GM18861 (cell line): ENCODE data around the gene GTF2A1L.
"Not testable (repeated sequence)": the region's sequence is repeated elsewhere in the genome, so short reads cannot be mapped to it uniquely, and the experiment has no call there.

Experiments
- ATAC-seq: cut with Tn5 transposase; IDR thresholded peaks from one replicate; pipeline ENCODE4 v1.9.1; 2021; ENCODE audit not compliant: unreplicated experiment

The GTF2A1L gene

GRCh38 chr2:48695991-48696390, 78.3 kb downstream of the GTF2A1L start:
- ATAC-seq = no peak

DNA sequence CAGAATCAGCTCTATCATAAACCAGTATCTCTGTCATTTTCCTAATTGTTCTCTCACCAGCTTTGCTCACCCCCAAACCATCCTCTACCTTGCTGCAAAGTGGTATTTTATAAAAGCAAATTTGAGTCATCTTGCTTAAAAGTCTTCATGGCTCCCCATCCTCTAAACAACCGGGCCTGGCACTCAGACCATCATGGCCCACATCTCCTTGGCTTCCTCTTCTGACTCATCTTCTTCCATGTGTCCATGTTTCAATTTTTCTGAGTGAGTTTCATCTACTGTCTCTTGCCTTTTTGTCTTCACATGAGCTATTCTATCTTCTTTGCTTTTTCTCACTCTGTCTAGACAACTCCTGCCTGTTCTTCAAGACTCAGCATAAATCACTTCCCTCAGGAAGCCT, 79.2 kb downstream of the GTF2A1L start:
- ATAC-seq = no peak

DNA sequence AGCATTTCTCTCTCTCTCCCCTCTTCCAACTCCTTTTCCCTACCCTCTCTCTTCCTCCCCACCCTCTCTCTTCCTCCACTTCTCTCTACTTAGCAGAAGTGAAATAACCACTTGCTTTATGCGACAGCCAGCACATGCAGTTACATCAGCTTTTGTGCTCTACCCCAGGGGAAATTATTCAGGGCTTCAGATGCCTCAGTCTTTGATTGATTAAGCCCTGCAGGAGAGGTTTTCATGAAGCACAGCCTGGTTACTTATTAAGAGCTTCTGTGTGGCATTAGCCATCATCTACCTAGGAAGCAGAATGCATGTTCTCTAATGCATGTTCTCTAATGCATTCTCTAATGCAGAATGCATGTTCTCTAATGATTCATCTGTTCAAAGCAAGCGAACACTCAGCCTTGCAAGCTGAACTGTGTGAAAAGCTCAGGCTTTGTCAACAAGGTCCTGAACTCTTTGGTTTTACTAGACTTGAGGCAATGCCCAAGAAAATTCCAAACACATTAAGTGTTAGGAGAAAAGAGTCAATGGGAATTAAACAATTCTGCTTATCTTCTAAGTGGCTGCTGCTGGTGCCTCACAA, 81.8 kb downstream of the GTF2A1L start:
- ATAC-seq = no peak

GRCh38 chr2:48703621-48704020, 86.0 kb downstream of the GTF2A1L start:
- not testable (repeated sequence) for ATAC-seq

DNA sequence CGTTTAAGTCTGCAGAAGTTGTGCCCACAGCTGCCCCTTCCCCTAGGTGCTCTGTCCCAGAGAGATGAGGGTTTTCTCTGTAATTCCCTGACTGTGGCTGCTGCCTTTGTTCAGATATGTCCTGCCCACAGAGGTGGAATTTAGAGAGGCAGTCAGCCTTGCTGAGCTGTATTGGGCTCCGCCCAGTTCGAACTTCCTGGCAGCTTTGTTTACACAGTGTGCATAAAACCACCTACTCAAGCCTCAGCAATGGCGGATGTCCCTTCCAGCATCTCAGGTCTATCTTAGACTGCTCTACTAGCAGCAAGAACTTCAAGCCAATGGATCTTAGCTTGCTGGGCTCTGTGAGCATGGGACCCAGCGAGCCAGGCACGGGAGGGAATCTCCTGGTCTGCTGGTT, 89.8 kb downstream of the GTF2A1L start:
- no peak for ATAC-seq

DNA sequence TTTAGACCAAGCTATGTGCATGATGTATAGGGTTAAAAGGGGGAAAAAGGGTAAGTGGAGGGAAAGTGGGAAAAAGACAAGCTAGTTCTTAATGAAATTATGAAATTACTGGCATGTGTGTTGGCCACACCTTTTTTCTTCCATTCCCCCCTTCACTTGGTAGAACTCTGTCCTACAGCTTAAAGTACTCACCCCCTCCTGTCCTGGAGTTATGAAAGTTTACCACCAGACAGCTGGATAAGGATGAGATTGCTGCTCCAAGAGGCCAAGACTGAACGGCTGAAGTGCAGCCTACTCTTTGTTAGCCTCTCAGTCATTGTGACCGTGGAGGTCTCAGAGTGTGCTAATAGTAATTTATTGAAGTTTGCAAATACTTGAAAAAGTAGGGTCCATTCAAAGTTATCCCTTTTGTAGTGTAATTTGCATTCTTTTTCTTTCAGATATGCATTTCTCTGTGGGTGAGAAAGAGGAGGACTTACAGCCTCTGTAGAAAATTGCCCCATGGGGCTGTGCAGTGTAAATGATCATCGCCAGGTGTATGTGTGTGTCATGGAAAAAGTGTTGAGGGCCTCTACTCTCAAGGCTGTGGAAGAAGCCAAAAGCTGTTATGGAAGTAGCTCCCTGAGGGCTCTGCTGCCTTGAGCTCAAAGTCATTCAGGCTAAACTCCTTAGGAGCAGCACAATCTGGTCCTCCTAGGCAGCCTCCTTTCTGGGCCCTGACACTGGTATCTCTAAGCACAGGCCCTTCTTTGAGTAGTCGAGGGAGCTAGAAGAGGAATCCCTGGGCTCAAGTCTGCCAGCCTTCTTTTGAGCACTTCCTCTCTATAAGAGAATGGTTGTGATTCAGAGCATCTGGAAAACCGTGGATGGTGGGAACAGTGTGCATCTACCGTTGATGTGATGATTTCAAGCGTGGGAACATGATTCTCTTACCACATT, 91.7 kb downstream of the GTF2A1L start:
- no peak for ATAC-seq

DNA sequence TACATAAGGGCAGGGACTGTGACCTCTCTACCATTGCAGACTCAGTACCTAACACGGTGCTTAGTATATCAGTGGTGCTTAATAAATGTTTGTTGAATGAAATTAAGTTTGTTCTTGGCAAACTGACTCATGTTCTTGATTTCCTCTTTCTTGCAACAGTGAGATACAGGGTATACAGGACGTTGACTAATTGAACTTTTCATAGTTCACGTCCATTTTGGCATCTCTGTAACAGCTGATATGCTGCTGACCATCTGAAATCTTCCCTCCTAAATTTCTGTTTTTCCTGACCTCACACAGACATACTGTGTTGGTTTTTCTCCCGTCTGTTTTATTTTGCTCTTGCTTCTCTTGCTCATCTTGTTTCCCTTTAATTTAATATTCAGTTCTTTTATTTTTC, 93.7 kb downstream of the GTF2A1L start:
- no peak for ATAC-seq

DNA sequence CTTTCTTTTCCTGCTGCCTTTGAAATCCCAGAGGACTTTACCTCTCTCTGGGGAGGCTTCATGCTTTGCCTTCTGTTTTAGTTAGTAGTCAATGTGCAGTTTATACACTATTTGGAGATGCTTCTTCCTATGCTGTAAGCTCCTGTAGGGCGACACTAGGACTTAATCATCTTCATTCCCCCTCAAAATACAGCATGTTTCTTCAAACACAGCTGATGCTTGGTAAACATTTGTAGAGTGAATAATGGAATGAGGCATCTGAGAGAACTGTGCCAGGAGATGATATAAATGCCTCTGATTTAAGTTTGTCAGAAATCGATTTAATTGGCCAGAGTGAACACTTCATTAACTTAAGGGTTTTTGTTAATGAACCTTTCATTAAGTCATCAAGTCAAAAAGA, 94.5 kb downstream of the GTF2A1L start:
- no peak for ATAC-seq

GRCh38 chr2:48713647-48714046, 96.0 kb downstream of the GTF2A1L start:
- ATAC-seq = no peak

DNA sequence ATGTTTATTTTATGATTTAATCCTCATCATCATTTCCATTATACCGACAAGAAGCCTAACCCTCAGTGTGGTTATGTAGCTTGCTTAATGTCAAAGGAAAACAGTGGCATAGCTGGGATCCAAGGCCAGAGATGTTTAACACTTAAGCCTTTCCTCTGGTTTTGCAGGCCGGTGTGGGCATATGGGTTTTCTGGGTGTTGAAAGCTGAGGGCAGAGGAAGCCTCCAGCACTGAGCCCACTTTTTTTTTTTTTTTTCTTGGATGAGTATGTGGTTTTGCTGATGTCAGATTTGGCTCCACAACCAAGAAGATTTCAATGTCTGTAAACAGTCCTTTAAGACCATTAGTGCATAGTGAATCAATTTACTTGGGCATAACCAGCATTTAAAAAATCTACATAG, 96.6 kb downstream of the GTF2A1L start:
- no peak for ATAC-seq

DNA sequence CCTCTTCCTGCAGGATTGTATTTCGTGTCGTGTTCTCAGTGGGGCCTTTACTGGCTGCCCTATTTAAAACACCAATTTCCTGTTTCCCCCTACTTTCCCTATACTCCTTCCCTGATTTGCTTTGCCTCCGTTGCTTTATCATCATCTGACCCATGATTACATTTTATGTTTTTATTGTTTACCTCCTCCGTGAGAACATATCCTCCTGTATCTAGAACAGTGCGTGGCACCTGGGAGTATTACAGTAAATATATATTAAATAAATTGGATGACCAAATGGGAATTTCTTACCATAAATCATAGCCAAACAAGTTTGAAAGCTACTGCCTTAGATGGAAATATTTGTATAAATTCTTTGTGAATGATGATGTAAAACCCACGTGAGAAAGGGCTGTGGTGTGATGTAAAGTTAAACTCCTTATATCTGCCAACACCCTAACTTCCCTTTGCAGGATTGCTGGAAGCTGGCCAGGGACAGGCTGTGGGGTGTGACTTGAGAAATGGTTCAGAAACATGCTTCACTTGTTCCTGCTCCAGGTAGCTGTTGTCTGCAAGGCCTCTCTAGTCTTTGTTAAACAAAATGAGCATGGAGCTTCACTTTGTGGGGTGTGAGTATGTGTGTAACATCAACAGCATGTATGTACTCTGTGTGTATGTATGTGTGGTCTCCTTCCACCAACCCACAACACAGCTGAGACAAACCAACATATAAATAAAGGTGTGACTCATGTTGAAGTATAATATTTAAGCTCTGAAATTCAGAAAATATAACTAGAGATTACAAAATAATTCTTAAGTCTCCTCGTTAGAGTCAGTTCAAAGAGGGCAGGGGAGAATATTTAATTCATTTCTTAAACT, 97.6 kb downstream of the GTF2A1L start:
- ATAC-seq = no peak

GRCh38 chr2:48715956-48716355, 98.3 kb downstream of the GTF2A1L start:
- no peak for ATAC-seq

- ATAC-seq = no peak
These were observed 100.2 kb downstream of the GTF2A1L start for GRCh38 chr2:48717846-48718245.

- ATAC-seq = no peak
These were observed 102.0 kb downstream of the GTF2A1L start for GRCh38 chr2:48719480-48720177.

- ATAC-seq = no peak
These were observed 103.5 kb downstream of the GTF2A1L start for GRCh38 chr2:48721158-48721557.

DNA sequence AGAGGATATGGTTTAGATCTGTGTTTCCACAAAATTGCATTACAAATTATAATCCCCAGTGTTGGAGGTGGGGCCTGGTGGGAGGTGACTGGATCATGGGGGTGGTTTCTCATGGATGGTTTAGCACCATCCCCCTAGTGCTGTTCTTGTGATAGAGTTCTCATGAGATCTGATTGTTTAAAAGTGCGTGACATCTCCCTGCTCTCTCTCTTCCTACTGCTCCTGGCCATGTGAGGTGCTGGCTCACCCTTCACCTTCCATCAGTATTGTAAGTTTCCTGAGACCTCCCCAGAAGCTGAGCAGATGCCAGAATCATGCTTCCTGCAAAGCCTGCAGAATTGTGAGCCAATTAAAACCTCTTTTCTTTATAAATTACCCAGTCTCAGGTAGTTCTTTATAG, 104.7 kb downstream of the GTF2A1L start:
- ATAC-seq = no peak

- no peak for ATAC-seq
These were observed 105.5 kb downstream of the GTF2A1L start for GRCh38 chr2:48723129-48723528.

- ATAC-seq = no peak
These were observed 106.6 kb downstream of the GTF2A1L start for GRCh38 chr2:48724278-48724677.

- no peak for ATAC-seq
These were observed 108.2 kb downstream of the GTF2A1L start for GRCh38 chr2:48725696-48726494.

DNA sequence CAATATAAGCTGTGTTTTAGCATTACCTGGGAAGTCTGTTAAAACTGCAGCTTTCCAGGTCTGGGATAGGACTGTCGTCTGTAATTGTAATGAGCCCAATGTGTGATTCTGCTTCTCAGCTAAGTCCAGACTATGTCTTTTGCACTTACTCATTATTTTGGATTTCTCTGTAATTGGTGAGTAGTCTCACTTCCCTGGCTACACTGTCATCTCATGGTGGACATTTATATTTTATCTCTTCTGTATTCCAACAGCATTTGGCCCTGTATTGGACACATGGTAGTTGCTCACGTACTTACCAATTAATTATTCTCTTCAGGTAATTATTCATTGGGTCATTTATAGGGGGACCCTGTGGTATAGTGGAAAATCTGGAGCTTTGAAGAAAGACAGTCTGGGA, 109.9 kb downstream of the GTF2A1L start:
- ATAC-seq = no peak
